ENCODE measurements around the gene CNRIP1. TPM values are rescaled to one million over a fixed set of nuclear protein-coding genes. Genes with fewer than 3 reads are reported as not detected.
"Not testable (repeated sequence)": the region's sequence is repeated elsewhere in the genome, so short reads cannot be mapped to it uniquely, and the experiment has no call there.

The CNRIP1 gene
- total RNA-seq, 6 experiments from 2014 or later: 1.9 to 4.1 (median 2.6) TPM

- Histone ChIP-seq H3K36me3 (no peaks in the 10 kb centered on the region), H3K27ac (no peak overlapping the region), H3K27me3 (peaks cover 0 to 18% of the 10 kb centered on the region in 2 donors), H3K4me1 (peaks cover 0 to 9% (median 0%) of the 10 kb centered on the region in 4 donors), H3K9me3 (no peaks in the 10 kb centered on the region), H3K4me3 (no peak overlapping the region)
- 60% methylated on average over 2 of the region's 2 CpGs for WGBS (ENCODE audit: insufficient coverage, low coverage, low lambda C conversion rate, missing lambda C conversion rate)
- intact Hi-C loops (cut with DNase I): no loop called here
- DNase-seq: no peak
- ATAC-seq: no peak
- TF ChIP-seq POLR2A (IDR thresholded peaks at IDR 0.05) (no peak), CTCF (IDR thresholded peaks at IDR 0.05) (no peak)
These were observed 3.6 kb downstream of the CNRIP1 start for GRCh38 chr2:68316111-68316510.

- ATAC-seq: no peak
- no peaks in the 10 kb centered on the region for H3K27me3 ChIP-seq
- DNase-seq: no peak
- TF ChIP-seq POLR2A (IDR thresholded peaks at IDR 0.05) (no peak), CTCF (IDR thresholded peaks at IDR 0.05) (no peak)
- intact Hi-C loops (cut with DNase I): no loop called here
- H3K4me1 ChIP-seq: no peaks in the 10 kb centered on the region
- no peak overlapping the region for H3K27ac ChIP-seq
- no peaks in the 10 kb centered on the region for H3K9me3 ChIP-seq
- H3K4me3 ChIP-seq: no peak overlapping the region
- H3K36me3 ChIP-seq: no peaks in the 10 kb centered on the region
These were observed 8.7 kb downstream of the CNRIP1 start for GRCh38 chr2:68311033-68311432.

- TF ChIP-seq CTCF (IDR thresholded peaks at IDR 0.05) (no peak), POLR2A (IDR thresholded peaks at IDR 0.05) (no peak)
- DNase-seq: no peak
- intact Hi-C loops (cut with DNase I): no loop called here
- H3K4me1 ChIP-seq: no peaks in the 10 kb centered on the region
- H3K27ac ChIP-seq: no peak overlapping the region
- no peaks in the 10 kb centered on the region for H3K27me3 ChIP-seq
- ATAC-seq: no peak
- no peak overlapping the region for H3K4me3 ChIP-seq
- H3K9me3 ChIP-seq: no peaks in the 10 kb centered on the region
- no peaks in the 10 kb centered on the region for H3K36me3 ChIP-seq
These were observed 10.3 kb downstream of the CNRIP1 start for GRCh38 chr2:68309426-68309825.

- H3K9me3 ChIP-seq; H3K27ac ChIP-seq; ATAC-seq; H3K4me3 ChIP-seq; DNase-seq; H3K27me3 ChIP-seq; H3K36me3 ChIP-seq; intact Hi-C loops (cut with DNase I); H3K4me1 ChIP-seq: not testable (repeated sequence)
- 33% methylated on average over 1 of the region's 1 CpG for WGBS (ENCODE audit: insufficient coverage, low coverage, low lambda C conversion rate, missing lambda C conversion rate)
These were observed 15.9 kb downstream of the CNRIP1 start for GRCh38 chr2:68303902-68304272.

- Histone ChIP-seq H3K36me3 (no peaks in the 10 kb centered on the region), H3K4me3 (no peak overlapping the region), H3K27ac (no peak overlapping the region), H3K4me1 (no peaks in the 10 kb centered on the region), H3K27me3 (no peaks in the 10 kb centered on the region), H3K9me3 (no peaks in the 10 kb centered on the region)
- ATAC-seq: no peak
- no peak for DNase-seq
- TF ChIP-seq POLR2A (IDR thresholded peaks at IDR 0.05) (no peak), CTCF (IDR thresholded peaks at IDR 0.05) (no peak)
- 83% methylated on average over 12 of the region's 12 CpGs for WGBS (ENCODE audit: insufficient coverage, low coverage, low lambda C conversion rate, missing lambda C conversion rate)
- intact Hi-C loops (cut with DNase I): no loop called here
These were observed 16.5 kb downstream of the CNRIP1 start for GRCh38 chr2:68303033-68303901.

Measured in right lobe of liver (tissue), 6 donors.